Liver (tissue), 3 donors: ENCODE measurements around the gene FITM1.

Source experiments
- GABPA ChIP-seq, 2 donors: IDR thresholded peaks in 1 of 2; conservative IDR thresholded peaks in 1 of 2; 2 replicates each; pipeline ENCODE4 v1.6.1; 2016; ENCODE audit warnings: antibody characterized with exemption in 2 of 2, mild to moderate bottlenecking in 1 of 2, moderate library complexity in 1 of 2
- NR2F2 ChIP-seq: IDR thresholded peaks from 2 replicates; pipeline ENCODE4 v1.6.1; 2016; ENCODE audit warnings: antibody characterized with exemption
- RAD21 ChIP-seq, 2 donors: IDR thresholded peaks; 2 replicates each; pipeline ENCODE4 v1.6.1; 2016; ENCODE audit warnings: antibody characterized with exemption in 2 of 2, mild to moderate bottlenecking in 2 of 2
- RXRA ChIP-seq, 2 donors: IDR thresholded peaks; 2 replicates each; pipeline ENCODE4 v1.6.1; 2017 to 2018; ENCODE audit warnings: antibody characterized with exemption in 2 of 2, mild to moderate bottlenecking in 1 of 2
- TAF1 ChIP-seq: conservative IDR thresholded peaks from 2 replicates; pipeline ENCODE4 v1.6.1; 2016; ENCODE audit warnings: antibody characterized with exemption, mild to moderate bottlenecking
- YY1 ChIP-seq: IDR thresholded peaks from 2 replicates; pipeline ENCODE4 v1.6.1; 2016; ENCODE audit warnings: antibody characterized with exemption, mild to moderate bottlenecking
- TF ChIP-seq, protein P1 (sequence below): fragments of 150-350 bp; IDR thresholded peaks from 2 replicates; pipeline ENCODE4 v1.5.1; 2017; ENCODE audit warnings: improper control_type of control experiment, low read depth, low read length; ENCODE audit not compliant: missing input control
- TF ChIP-seq, protein P2 (sequence below): IDR thresholded peaks from 2 replicates; pipeline ENCODE4 v1.6.1; 2016; ENCODE audit warnings: antibody characterized with exemption
- TF ChIP-seq, protein P3 (sequence below): IDR thresholded peaks from 2 replicates; pipeline ENCODE4 v1.6.1; 2016; ENCODE audit warnings: antibody characterized with exemption
- TF ChIP-seq, protein P4 (sequence below): IDR thresholded peaks from 2 replicates; pipeline ENCODE4 v1.6.1; 2016; ENCODE audit warnings: antibody characterized with exemption, mild to moderate bottlenecking
- donor health status: healthy.
- donor health status: healthy.

DNA sequence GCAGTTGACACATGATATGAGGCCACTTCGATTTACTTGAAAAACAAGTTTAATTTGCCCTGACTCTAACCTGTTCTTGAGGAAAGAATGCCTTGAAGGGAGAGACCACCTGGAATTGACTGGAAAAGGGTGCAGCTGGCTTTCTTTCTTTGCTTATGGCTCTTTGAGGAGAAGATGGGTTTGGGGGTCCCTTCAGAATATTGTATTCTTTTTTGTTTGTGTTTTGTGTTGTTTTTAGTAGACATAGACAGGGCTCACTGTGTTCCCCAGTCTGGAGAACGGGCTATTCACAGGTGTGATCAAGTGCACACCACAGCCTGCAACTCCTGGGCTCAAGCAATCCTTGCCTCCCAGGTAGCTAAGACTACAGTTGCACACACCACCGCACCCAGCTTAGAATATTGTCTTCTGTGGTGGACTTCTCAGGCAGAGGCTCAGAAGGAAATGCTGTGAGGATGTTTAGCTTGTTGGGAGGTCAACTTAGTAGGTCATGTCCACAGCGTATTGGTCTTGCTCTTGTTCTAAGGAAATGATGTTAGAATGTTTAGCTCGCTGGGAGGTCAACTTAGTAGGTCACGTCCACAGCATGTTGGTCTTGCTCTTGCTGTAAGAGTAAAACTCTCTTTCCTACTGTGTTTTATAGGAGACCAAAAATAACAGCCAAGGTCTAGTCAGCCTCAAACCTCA, 14.2 kb upstream of the FITM1 start:
- TF ChIP-seq, protein P1, sequence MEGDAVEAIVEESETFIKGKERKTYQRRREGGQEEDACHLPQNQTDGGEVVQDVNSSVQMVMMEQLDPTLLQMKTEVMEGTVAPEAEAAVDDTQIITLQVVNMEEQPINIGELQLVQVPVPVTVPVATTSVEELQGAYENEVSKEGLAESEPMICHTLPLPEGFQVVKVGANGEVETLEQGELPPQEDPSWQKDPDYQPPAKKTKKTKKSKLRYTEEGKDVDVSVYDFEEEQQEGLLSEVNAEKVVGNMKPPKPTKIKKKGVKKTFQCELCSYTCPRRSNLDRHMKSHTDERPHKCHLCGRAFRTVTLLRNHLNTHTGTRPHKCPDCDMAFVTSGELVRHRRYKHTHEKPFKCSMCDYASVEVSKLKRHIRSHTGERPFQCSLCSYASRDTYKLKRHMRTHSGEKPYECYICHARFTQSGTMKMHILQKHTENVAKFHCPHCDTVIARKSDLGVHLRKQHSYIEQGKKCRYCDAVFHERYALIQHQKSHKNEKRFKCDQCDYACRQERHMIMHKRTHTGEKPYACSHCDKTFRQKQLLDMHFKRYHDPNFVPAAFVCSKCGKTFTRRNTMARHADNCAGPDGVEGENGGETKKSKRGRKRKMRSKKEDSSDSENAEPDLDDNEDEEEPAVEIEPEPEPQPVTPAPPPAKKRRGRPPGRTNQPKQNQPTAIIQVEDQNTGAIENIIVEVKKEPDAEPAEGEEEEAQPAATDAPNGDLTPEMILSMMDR = no peak
- TF ChIP-seq YY1 (no peak), TAF1 (no peak), GABPA (IDR thresholded peaks at IDR 0.05 in 1 of 2, conservative IDR thresholded peaks at IDR 0.05 in 1 of 2) (no peak), RXRA (IDR thresholded peaks at IDR 0.05) (no peak), NR2F2 (no peak), RAD21 (IDR thresholded peaks at IDR 0.05) (no peak)
- TF ChIP-seq, protein P2, sequence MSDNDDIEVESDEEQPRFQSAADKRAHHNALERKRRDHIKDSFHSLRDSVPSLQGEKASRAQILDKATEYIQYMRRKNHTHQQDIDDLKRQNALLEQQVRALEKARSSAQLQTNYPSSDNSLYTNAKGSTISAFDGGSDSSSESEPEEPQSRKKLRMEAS = no peak
- TF ChIP-seq, protein P3, sequence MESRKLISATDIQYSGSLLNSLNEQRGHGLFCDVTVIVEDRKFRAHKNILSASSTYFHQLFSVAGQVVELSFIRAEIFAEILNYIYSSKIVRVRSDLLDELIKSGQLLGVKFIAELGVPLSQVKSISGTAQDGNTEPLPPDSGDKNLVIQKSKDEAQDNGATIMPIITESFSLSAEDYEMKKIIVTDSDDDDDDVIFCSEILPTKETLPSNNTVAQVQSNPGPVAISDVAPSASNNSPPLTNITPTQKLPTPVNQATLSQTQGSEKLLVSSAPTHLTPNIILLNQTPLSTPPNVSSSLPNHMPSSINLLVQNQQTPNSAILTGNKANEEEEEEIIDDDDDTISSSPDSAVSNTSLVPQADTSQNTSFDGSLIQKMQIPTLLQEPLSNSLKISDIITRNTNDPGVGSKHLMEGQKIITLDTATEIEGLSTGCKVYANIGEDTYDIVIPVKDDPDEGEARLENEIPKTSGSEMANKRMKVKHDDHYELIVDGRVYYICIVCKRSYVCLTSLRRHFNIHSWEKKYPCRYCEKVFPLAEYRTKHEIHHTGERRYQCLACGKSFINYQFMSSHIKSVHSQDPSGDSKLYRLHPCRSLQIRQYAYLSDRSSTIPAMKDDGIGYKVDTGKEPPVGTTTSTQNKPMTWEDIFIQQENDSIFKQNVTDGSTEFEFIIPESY = no peak
- TF ChIP-seq, protein P4, sequence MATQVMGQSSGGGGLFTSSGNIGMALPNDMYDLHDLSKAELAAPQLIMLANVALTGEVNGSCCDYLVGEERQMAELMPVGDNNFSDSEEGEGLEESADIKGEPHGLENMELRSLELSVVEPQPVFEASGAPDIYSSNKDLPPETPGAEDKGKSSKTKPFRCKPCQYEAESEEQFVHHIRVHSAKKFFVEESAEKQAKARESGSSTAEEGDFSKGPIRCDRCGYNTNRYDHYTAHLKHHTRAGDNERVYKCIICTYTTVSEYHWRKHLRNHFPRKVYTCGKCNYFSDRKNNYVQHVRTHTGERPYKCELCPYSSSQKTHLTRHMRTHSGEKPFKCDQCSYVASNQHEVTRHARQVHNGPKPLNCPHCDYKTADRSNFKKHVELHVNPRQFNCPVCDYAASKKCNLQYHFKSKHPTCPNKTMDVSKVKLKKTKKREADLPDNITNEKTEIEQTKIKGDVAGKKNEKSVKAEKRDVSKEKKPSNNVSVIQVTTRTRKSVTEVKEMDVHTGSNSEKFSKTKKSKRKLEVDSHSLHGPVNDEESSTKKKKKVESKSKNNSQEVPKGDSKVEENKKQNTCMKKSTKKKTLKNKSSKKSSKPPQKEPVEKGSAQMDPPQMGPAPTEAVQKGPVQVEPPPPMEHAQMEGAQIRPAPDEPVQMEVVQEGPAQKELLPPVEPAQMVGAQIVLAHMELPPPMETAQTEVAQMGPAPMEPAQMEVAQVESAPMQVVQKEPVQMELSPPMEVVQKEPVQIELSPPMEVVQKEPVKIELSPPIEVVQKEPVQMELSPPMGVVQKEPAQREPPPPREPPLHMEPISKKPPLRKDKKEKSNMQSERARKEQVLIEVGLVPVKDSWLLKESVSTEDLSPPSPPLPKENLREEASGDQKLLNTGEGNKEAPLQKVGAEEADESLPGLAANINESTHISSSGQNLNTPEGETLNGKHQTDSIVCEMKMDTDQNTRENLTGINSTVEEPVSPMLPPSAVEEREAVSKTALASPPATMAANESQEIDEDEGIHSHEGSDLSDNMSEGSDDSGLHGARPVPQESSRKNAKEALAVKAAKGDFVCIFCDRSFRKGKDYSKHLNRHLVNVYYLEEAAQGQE = no peak
